GM23338 (cell line): Measurements from ENCODE around the gene EPS8L1.

Experiments
- CREB1 ChIP-seq: fragments of 250-450 bp; sonication (Bioruptor Pico); IDR thresholded peaks from 2 replicates; pipeline ENCODE4 v1.5.0; 2020; ENCODE audit warnings: low read depth, mild to moderate bottlenecking, moderate library complexity
- EZH2 ChIP-seq: fragments of 200-600 bp; sonication (generic); IDR thresholded peaks from one replicate; pipeline ENCODE4 v1.8.0; 2017; ENCODE audit warnings: antibody characterized with exemption, mild to moderate bottlenecking, low read depth; ENCODE audit not compliant: unreplicated experiment
- EZH2phosphoT487 ChIP-seq: fragments of 200-600 bp; sonication (generic); IDR thresholded peaks from one replicate; pipeline ENCODE4 v1.8.1; 2018; ENCODE audit warnings: antibody characterized with exemption; ENCODE audit not compliant: unreplicated experiment
- JUNB ChIP-seq: IDR thresholded peaks from one replicate; pipeline ENCODE4 v1.6.1; 2016; ENCODE audit warnings: antibody characterized with exemption; ENCODE audit not compliant: unreplicated experiment
- NANOG ChIP-seq: IDR thresholded peaks from 2 replicates; pipeline ENCODE4 v1.6.1; 2016; ENCODE audit warnings: antibody characterized with exemption, borderline replicate concordance
- POLR2AphosphoS5 ChIP-seq: IDR thresholded peaks from 2 replicates; pipeline ENCODE4 v1.6.1; 2016; ENCODE audit warnings: antibody characterized with exemption, low read depth
- STAT1 ChIP-seq: IDR thresholded peaks from one replicate; pipeline ENCODE4 v1.6.1; 2016; ENCODE audit warnings: antibody characterized with exemption; ENCODE audit not compliant: unreplicated experiment
- ZNF114 ChIP-seq: fragments of 250-450 bp; sonication (Bioruptor Pico); IDR thresholded peaks from 2 replicates; pipeline ENCODE4 v1.5.0; 2020; ENCODE audit warnings: mild to moderate bottlenecking, moderate library complexity
- ZNF331 ChIP-seq: fragments of 250-450 bp; sonication (Bioruptor Pico); IDR thresholded peaks from 2 replicates; pipeline ENCODE4 v1.5.0; 2020; ENCODE audit warnings: low read depth, mild to moderate bottlenecking, moderate library complexity
- TF ChIP-seq, protein P1 (sequence below), 2 experiments: fragments of 200-600 bp in 1 of 2; sonication (generic) in 1 of 2; conservative IDR thresholded peaks; 2 replicates each; pipeline versions ENCODE4 v1.5.1 to v1.6.1; 2016 to 2017; ENCODE audit warnings: antibody characterized with exemption in 2 of 2, low read depth in 2 of 2, mild to moderate bottlenecking in 2 of 2, moderate library complexity in 1 of 2
- TF ChIP-seq, protein P2 (sequence below): IDR thresholded peaks from one replicate; pipeline ENCODE4 v1.6.1; 2018; ENCODE audit warnings: antibody characterized with exemption; ENCODE audit not compliant: unreplicated experiment
- TF ChIP-seq, protein P3 (sequence below): IDR thresholded peaks from 2 replicates; pipeline ENCODE4 v1.6.1; 2016; ENCODE audit warnings: antibody characterized with exemption

DNA sequence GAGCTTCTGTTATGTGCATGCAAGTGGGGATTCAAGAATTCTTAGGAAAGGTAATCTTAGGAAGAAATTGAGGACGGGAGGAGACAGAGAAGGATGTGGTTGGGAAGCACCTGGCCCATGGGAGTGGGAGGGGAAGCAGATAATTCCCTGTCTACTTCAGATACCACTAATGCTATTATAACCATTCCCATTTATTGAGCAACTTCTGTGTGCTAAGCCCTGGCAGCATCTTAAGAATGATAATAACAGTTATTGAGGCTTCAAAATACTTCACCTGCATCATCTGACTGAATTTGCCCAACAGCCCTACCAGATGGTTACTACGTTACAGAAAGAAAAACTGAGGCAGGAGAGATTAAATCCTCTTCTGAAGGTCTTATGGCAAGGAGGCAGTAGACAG is 1.4 kb downstream of the EPS8L1 start:
- TF ChIP-seq, protein P1, sequence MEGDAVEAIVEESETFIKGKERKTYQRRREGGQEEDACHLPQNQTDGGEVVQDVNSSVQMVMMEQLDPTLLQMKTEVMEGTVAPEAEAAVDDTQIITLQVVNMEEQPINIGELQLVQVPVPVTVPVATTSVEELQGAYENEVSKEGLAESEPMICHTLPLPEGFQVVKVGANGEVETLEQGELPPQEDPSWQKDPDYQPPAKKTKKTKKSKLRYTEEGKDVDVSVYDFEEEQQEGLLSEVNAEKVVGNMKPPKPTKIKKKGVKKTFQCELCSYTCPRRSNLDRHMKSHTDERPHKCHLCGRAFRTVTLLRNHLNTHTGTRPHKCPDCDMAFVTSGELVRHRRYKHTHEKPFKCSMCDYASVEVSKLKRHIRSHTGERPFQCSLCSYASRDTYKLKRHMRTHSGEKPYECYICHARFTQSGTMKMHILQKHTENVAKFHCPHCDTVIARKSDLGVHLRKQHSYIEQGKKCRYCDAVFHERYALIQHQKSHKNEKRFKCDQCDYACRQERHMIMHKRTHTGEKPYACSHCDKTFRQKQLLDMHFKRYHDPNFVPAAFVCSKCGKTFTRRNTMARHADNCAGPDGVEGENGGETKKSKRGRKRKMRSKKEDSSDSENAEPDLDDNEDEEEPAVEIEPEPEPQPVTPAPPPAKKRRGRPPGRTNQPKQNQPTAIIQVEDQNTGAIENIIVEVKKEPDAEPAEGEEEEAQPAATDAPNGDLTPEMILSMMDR (conservative IDR thresholded peaks at IDR 0.05; ENCODE audit: low read depth in 2 of 2) = no peak
- no peak for TF ChIP-seq STAT1
- TF ChIP-seq POLR2AphosphoS5 = no peak
- TF ChIP-seq, protein P2, sequence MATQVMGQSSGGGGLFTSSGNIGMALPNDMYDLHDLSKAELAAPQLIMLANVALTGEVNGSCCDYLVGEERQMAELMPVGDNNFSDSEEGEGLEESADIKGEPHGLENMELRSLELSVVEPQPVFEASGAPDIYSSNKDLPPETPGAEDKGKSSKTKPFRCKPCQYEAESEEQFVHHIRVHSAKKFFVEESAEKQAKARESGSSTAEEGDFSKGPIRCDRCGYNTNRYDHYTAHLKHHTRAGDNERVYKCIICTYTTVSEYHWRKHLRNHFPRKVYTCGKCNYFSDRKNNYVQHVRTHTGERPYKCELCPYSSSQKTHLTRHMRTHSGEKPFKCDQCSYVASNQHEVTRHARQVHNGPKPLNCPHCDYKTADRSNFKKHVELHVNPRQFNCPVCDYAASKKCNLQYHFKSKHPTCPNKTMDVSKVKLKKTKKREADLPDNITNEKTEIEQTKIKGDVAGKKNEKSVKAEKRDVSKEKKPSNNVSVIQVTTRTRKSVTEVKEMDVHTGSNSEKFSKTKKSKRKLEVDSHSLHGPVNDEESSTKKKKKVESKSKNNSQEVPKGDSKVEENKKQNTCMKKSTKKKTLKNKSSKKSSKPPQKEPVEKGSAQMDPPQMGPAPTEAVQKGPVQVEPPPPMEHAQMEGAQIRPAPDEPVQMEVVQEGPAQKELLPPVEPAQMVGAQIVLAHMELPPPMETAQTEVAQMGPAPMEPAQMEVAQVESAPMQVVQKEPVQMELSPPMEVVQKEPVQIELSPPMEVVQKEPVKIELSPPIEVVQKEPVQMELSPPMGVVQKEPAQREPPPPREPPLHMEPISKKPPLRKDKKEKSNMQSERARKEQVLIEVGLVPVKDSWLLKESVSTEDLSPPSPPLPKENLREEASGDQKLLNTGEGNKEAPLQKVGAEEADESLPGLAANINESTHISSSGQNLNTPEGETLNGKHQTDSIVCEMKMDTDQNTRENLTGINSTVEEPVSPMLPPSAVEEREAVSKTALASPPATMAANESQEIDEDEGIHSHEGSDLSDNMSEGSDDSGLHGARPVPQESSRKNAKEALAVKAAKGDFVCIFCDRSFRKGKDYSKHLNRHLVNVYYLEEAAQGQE = no peak
- TF ChIP-seq EZH2phosphoT487 = no peak
- no peak for TF ChIP-seq EZH2
- no peak for TF ChIP-seq ZNF331 (CRISPR knock-in tag)
- TF ChIP-seq NANOG = no peak
- TF ChIP-seq JUNB = no peak
- TF ChIP-seq ZNF114 (CRISPR knock-in tag) = no peak
- no peak for TF ChIP-seq CREB1 (CRISPR knock-in tag)
- TF ChIP-seq, protein P3, sequence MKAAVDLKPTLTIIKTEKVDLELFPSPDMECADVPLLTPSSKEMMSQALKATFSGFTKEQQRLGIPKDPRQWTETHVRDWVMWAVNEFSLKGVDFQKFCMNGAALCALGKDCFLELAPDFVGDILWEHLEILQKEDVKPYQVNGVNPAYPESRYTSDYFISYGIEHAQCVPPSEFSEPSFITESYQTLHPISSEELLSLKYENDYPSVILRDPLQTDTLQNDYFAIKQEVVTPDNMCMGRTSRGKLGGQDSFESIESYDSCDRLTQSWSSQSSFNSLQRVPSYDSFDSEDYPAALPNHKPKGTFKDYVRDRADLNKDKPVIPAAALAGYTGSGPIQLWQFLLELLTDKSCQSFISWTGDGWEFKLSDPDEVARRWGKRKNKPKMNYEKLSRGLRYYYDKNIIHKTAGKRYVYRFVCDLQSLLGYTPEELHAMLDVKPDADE = no peak
